ENCODE measurements around the gene PLD2.

PLD2 gene

DNA sequence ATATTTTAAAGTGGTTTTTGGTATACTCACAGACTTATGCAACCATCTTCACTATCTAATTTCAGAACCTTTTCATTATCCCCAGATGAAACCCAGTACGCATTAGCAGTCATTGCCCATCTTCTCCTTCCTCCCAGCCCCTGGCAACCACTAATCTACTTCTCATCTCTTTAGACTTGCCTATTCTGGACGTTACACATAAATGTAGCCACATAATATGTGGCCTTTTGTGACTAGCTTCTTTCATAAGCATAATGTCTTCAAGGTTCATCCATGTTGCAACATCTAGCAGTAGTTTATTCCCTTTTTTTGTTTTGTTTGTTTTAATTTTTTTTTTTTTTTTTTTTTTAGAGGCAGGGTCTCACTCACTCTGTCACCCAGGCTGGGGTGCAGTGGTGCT lies 63.9 kb downstream of the PLD2 start:
- no peak overlapping the region for H3K27ac ChIP-seq
- no peak for TF ChIP-seq ZFX (IDR thresholded peaks at IDR 0.05; ENCODE audit: borderline replicate concordance)
- TF ChIP-seq, protein P1, sequence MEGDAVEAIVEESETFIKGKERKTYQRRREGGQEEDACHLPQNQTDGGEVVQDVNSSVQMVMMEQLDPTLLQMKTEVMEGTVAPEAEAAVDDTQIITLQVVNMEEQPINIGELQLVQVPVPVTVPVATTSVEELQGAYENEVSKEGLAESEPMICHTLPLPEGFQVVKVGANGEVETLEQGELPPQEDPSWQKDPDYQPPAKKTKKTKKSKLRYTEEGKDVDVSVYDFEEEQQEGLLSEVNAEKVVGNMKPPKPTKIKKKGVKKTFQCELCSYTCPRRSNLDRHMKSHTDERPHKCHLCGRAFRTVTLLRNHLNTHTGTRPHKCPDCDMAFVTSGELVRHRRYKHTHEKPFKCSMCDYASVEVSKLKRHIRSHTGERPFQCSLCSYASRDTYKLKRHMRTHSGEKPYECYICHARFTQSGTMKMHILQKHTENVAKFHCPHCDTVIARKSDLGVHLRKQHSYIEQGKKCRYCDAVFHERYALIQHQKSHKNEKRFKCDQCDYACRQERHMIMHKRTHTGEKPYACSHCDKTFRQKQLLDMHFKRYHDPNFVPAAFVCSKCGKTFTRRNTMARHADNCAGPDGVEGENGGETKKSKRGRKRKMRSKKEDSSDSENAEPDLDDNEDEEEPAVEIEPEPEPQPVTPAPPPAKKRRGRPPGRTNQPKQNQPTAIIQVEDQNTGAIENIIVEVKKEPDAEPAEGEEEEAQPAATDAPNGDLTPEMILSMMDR (IDR thresholded peaks at IDR 0.05), result no peak

DNA sequence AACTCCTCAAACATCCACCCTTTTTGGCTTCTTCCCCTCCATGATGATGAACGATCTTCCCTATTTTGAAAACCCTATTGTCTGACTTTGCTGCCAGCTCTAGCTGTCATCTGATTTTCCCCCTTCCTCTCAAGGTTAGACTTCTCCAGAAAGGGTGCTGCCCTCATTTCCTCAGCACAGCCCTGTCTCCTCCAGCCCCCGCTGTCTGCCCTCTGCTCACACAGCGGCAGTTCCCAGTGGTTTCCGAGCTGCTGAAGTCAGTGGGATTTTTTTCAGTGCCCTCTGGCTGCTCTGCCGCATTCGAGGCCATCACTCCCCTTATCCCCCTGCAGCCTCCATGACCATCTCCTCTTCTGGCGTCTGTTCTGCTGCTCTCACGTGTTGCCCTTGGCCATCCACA lies 65.8 kb downstream of the PLD2 start:
- TF ChIP-seq ZFX (IDR thresholded peaks at IDR 0.05; ENCODE audit: borderline replicate concordance), result no peak
- TF ChIP-seq, protein P1 (IDR thresholded peaks at IDR 0.05), result no peak
- H3K27ac ChIP-seq, result no peak overlapping the region

All from 22Rv1 (cell line).